ENCODE measurements around the gene PRG3. TPM values are rescaled to one million over a fixed set of nuclear protein-coding genes. Genes with fewer than 3 reads are reported as not detected.
A peak's percentile ranks its signal among the peaks of the same experiment; 100 is the strongest.
"Not testable (repeated sequence)": the region's sequence is repeated elsewhere in the genome, so short reads cannot be mapped to it uniquely, and the experiment has no call there.

The PRG3 gene
- total RNA-seq, 1 donor from 2014 or later, result 2.6 TPM

DNA sequence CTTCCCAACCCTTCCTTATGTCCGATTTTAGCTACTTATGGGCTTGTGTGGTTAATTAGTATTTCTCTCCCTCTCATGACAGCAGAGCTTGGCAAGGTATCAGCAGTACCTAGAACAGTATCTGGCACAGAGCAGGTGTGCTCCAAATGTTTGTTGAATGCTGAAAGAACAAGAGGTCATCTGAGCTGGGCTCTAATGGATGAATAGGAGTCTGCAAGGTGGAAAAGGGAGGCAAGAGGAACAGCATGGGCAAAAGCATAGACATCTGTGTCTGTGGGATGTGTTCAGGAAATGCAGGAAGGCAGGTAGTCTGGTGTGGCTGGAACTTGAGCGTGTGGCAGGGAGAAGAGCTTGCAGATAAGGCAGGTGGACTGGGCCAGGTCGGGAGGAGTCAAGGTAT, 19.0 kb downstream of the PRG3 start:
- no peaks in the 10 kb centered on the region for H3K27me3 ChIP-seq (ENCODE audit: control insufficient read depth in 3 of 3, insufficient read depth in 3 of 3, low read length in 3 of 3)

DNA sequence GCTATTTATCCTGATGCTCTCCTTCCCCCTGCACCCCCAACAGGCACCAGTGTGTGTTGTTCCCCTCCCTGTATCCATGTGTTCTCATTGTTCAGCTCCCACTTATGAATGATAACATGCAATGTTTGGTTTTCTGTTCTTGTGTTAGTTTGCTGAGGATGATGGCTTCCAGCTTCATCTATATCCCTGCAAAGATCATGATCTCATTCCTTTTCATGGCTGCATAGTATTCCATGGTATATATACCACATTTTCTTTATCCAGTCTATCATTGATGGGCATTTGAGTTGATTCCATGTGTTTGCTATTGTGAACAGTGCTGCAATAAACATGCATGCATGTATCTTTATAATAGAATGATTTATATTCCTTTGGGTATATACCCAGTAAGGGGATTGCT, 19.5 kb downstream of the PRG3 start:
- not testable (repeated sequence) for H3K27ac ChIP-seq (ENCODE audit: low read depth, low read length); H3K9ac ChIP-seq (ENCODE audit: low read depth in 1 of 3, low read length in 3 of 3); H3K4me3 ChIP-seq (ENCODE audit: low read length in 3 of 3); H3K9me3 ChIP-seq (ENCODE audit: control insufficient read depth in 3 of 3, low read length in 3 of 3); H3K36me3 ChIP-seq (ENCODE audit: control insufficient read depth in 3 of 3, insufficient read depth in 3 of 3, low read length in 3 of 3); H3K27me3 ChIP-seq (ENCODE audit: control insufficient read depth in 3 of 3, insufficient read depth in 3 of 3, low read length in 3 of 3)
- peaks cover 19 to 30% (median 26%) of the 10 kb centered on the region in 3 donors for H3K4me1 ChIP-seq (ENCODE audit: control insufficient read depth in 3 of 3, insufficient read depth in 3 of 3, low read length in 3 of 3)

More for the DNA sequence above, 19.0 kb downstream of the PRG3 start:
- Histone ChIP-seq H3K4me3 (ENCODE audit: low read length in 3 of 3) (no peak overlapping the region), H3K9me3 (ENCODE audit: control insufficient read depth in 3 of 3, low read length in 3 of 3) (no peaks in the 10 kb centered on the region), H3K9ac (ENCODE audit: low read depth in 1 of 3, low read length in 3 of 3) (no peak overlapping the region), H3K4me1 (ENCODE audit: control insufficient read depth in 3 of 3, insufficient read depth in 3 of 3, low read length in 3 of 3) (peaks cover 19 to 30% (median 26%) of the 10 kb centered on the region in 3 donors), H3K27ac (ENCODE audit: low read depth, low read length) (no peak overlapping the region), H3K36me3 (ENCODE audit: control insufficient read depth in 3 of 3, insufficient read depth in 3 of 3, low read length in 3 of 3) (no peaks in the 10 kb centered on the region)

DNA sequence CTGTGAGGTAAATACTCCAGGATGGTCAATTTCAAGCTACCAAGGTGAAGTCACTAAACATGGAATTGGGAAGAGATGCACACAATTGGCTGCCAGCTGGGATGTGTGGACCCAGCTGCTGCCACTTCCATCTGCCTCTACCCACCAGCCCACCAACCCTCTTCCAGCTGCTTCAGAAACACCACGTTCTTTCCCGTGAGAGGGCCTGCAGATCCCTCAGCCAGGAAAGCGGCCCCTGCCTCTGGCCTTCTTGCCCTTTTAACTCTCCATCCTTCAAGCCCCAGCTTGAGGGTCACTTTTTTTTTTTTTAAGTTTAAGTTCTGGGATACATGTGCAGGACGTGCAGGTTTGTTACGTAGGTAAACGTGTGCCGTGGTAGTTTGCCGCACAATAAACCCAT, 20.0 kb downstream of the PRG3 start:
- Histone ChIP-seq H3K27me3 (ENCODE audit: control insufficient read depth in 3 of 3, insufficient read depth in 3 of 3, low read length in 3 of 3) (no peaks in the 10 kb centered on the region), H3K9ac (ENCODE audit: low read depth in 1 of 3, low read length in 3 of 3) (no peak overlapping the region), H3K4me3 (ENCODE audit: low read length in 3 of 3) (no peak overlapping the region), H3K4me1 (ENCODE audit: control insufficient read depth in 3 of 3, insufficient read depth in 3 of 3, low read length in 3 of 3) (peaks cover 19 to 33% (median 26%) of the 10 kb centered on the region in 3 donors), H3K27ac (ENCODE audit: low read depth, low read length) (no peak overlapping the region), H3K9me3 (ENCODE audit: control insufficient read depth in 3 of 3, low read length in 3 of 3) (no peaks in the 10 kb centered on the region), H3K36me3 (ENCODE audit: control insufficient read depth in 3 of 3, insufficient read depth in 3 of 3, low read length in 3 of 3) (no peaks in the 10 kb centered on the region)

DNA sequence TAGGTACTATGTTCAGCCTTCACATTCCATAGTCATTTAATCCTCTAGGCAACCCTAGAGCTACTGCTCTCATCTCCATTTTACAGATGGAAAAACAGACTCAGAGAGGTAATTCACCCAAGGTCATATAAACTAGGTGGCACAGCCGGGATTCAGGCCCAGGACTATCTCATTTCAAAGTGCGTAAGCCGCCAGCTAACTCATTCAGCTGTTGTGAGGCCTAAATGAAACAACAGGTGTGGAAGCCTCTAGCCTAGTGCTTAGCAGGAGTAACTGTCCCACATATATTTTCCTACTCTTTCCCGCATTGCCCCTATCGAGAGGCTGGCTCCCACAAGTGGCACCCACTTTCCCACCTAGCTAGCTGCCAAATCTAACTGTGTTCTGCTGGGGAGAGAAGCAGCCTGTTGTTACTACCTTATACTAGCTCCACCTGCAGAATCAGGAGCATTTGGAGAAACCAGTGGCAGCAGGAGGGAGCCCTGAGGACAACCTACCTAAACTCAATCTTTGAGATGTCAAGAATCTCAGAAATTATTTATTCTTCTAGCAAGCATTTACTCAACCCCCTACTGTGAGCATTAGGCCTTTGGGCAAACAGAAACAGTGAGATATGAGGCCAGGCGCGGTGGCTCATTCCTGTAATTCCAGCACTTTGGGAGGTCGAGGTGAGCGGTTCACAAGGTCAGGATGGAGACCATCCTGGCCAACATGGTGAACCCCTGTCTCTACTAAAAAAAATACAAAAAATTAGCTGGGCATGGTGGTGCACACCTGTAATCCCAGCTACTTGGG, 20.9 kb downstream of the PRG3 start:
- peaks cover 19 to 34% (median 26%) of the 10 kb centered on the region in 3 donors for H3K4me1 ChIP-seq (ENCODE audit: control insufficient read depth in 3 of 3, insufficient read depth in 3 of 3, low read length in 3 of 3)
- peak overlapping the region; percentile 80 for H3K27ac ChIP-seq (ENCODE audit: low read depth, low read length)

DNA sequence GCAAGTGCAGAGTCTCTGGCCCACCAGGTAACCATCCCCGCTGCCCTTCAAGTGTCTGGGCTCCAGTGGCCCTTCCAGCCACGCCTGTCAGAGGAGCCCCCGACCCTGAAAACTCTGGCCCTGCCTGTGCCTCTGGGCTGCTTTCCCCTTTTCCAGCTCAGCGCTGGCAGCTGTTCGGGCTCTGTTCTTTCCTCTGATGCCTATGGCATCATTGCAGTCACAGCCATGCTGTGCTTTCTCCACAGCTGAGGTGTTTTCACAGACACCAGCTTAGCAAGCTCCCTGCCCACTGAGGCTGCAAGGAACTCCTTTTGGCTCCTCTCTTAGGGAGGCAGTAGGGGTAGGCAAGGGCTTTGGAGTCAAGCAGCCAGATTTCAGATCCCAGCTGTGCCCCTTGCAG, 21.6 kb downstream of the PRG3 start:
- peak overlapping the region; percentile 80 for H3K27ac ChIP-seq (ENCODE audit: low read depth, low read length)
- no peaks in the 10 kb centered on the region for H3K27me3 ChIP-seq (ENCODE audit: control insufficient read depth in 3 of 3, insufficient read depth in 3 of 3, low read length in 3 of 3)
- no peaks in the 10 kb centered on the region for H3K36me3 ChIP-seq (ENCODE audit: control insufficient read depth in 3 of 3, insufficient read depth in 3 of 3, low read length in 3 of 3)
- H3K4me1 ChIP-seq (ENCODE audit: control insufficient read depth in 3 of 3, insufficient read depth in 3 of 3, low read length in 3 of 3), result peaks cover 26 to 40% (median 32%) of the 10 kb centered on the region in 3 donors
- no peak overlapping the region for H3K4me3 ChIP-seq (ENCODE audit: low read length in 3 of 3)
- H3K9me3 ChIP-seq (ENCODE audit: control insufficient read depth in 3 of 3, low read length in 3 of 3), result no peaks in the 10 kb centered on the region
- peak overlapping the region in 2 of 3 donors; percentile 28 to 33 for H3K9ac ChIP-seq (ENCODE audit: low read depth in 1 of 3, low read length in 3 of 3)

More for the DNA sequence above, 20.9 kb downstream of the PRG3 start:
- Histone ChIP-seq H3K9ac (ENCODE audit: low read depth in 1 of 3, low read length in 3 of 3) (peak overlapping the region in 2 of 3 donors; percentile 45 to 70), H3K9me3 (ENCODE audit: control insufficient read depth in 3 of 3, low read length in 3 of 3) (no peaks in the 10 kb centered on the region), H3K36me3 (ENCODE audit: control insufficient read depth in 3 of 3, insufficient read depth in 3 of 3, low read length in 3 of 3) (no peaks in the 10 kb centered on the region), H3K27me3 (ENCODE audit: control insufficient read depth in 3 of 3, insufficient read depth in 3 of 3, low read length in 3 of 3) (no peaks in the 10 kb centered on the region), H3K4me3 (ENCODE audit: low read length in 3 of 3) (no peak overlapping the region)

DNA sequence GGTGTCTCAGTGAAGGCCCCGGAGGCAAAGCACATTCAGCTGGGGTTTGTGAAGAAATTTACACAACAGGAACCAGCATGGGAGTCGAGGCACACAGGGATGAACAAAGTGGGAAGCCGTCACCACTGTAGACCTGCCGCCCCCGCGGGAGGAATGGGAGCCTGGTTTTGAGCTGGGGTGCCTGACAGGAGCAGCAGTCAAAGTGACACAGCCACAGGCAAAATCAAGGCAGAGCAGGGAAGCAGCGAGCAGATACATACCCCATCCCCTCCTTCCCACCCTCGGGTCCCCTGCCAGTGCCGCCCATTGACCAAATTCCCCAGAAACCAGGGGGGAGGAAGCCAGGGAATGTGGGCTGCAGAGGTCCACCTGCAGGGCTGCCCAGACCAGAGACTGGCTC, 22.0 kb downstream of the PRG3 start:
- Histone ChIP-seq H3K9me3 (ENCODE audit: control insufficient read depth in 3 of 3, low read length in 3 of 3) (no peaks in the 10 kb centered on the region), H3K27ac (ENCODE audit: low read depth, low read length) (peak overlapping the region; percentile 80), H3K27me3 (ENCODE audit: control insufficient read depth in 3 of 3, insufficient read depth in 3 of 3, low read length in 3 of 3) (no peaks in the 10 kb centered on the region), H3K4me3 (ENCODE audit: low read length in 3 of 3) (no peak overlapping the region), H3K9ac (ENCODE audit: low read depth in 1 of 3, low read length in 3 of 3) (peak overlapping the region in 2 of 3 donors; percentile 28 to 33), H3K4me1 (ENCODE audit: control insufficient read depth in 3 of 3, insufficient read depth in 3 of 3, low read length in 3 of 3) (peaks cover 26 to 40% (median 32%) of the 10 kb centered on the region in 3 donors), H3K36me3 (ENCODE audit: control insufficient read depth in 3 of 3, insufficient read depth in 3 of 3, low read length in 3 of 3) (no peaks in the 10 kb centered on the region)

DNA sequence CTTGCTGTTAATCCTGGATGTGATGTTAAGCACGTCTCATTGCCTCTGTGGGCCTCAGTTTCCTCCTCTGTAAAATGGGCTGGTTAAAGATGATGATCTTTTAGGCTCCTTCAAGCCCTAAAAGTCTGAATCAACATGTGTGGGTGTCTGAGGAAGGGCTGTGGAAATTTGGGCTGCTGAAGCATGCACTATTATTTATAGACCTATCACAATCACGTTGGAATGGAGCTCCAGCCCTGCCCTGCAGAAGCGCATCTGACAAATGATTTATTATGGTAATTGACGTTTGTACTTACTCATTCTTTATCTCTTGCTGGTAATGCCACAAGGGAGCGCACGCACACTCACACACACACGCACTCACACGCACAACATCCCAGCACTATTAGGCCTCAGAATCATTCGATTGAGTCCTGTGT, 22.4 kb downstream of the PRG3 start:
- Histone ChIP-seq H3K9me3 (ENCODE audit: control insufficient read depth in 3 of 3, low read length in 3 of 3) (no peaks in the 10 kb centered on the region), H3K4me3 (ENCODE audit: low read length in 3 of 3) (no peak overlapping the region), H3K4me1 (ENCODE audit: control insufficient read depth in 3 of 3, insufficient read depth in 3 of 3, low read length in 3 of 3) (peaks cover 26 to 40% (median 32%) of the 10 kb centered on the region in 3 donors), H3K27ac (ENCODE audit: low read depth, low read length) (peak overlapping the region; percentile 80), H3K9ac (ENCODE audit: low read depth in 1 of 3, low read length in 3 of 3) (peak overlapping the region in 2 of 3 donors; percentile 28 to 33), H3K36me3 (ENCODE audit: control insufficient read depth in 3 of 3, insufficient read depth in 3 of 3, low read length in 3 of 3) (no peaks in the 10 kb centered on the region), H3K27me3 (ENCODE audit: control insufficient read depth in 3 of 3, insufficient read depth in 3 of 3, low read length in 3 of 3) (no peaks in the 10 kb centered on the region)

DNA sequence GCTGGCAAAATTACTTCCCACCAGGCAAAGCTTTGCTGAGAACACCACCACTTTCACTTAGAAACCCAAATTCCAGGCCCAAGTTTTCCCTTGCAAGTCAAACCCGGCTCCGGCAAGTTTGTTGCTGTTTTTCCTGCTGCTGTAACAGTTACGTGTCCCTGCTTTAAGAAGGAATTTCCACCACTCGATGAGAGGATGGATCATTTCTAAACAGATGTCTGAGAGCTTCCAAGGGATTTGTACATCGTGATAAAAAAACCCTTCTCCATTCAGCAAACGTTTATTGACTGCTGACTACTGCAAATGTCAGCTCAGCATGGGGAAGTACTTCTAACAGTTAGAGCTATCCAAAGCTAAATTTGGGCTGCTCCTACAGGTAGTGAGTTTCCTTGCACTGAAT, 23.1 kb downstream of the PRG3 start:
- H3K9me3 ChIP-seq (ENCODE audit: control insufficient read depth in 3 of 3, low read length in 3 of 3), result no peaks in the 10 kb centered on the region
- no peaks in the 10 kb centered on the region for H3K36me3 ChIP-seq (ENCODE audit: control insufficient read depth in 3 of 3, insufficient read depth in 3 of 3, low read length in 3 of 3)
- H3K4me1 ChIP-seq (ENCODE audit: control insufficient read depth in 3 of 3, insufficient read depth in 3 of 3, low read length in 3 of 3), result peaks cover 26 to 40% (median 32%) of the 10 kb centered on the region in 3 donors
- peak overlapping the region in 1 of 3 donors; percentile 25 for H3K9ac ChIP-seq (ENCODE audit: low read depth in 1 of 3, low read length in 3 of 3)
- no peak overlapping the region for H3K4me3 ChIP-seq (ENCODE audit: low read length in 3 of 3)
- H3K27ac ChIP-seq (ENCODE audit: low read depth, low read length), result peak overlapping the region; percentile 80
- H3K27me3 ChIP-seq (ENCODE audit: control insufficient read depth in 3 of 3, insufficient read depth in 3 of 3, low read length in 3 of 3), result no peaks in the 10 kb centered on the region

DNA sequence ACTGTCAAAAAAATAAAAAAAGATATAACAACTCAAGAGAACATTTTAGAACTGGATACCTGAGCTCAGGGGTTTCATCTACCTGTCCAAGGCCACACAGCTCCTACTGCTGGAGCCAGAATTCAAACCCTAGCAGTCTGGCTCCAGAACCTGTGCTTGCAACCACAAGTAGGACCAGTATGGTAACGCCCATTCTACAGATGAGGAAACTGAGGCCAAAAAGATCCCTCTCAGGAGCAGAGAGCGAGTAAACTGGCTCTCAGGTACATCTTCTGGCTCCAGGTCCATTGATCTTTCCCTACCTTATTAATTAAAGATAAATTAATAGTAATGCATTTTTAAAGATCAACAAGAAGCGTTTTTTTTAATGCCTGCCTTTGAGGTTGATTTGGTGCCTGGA, 23.6 kb downstream of the PRG3 start:
- no peak overlapping the region for H3K9ac ChIP-seq (ENCODE audit: low read depth in 1 of 3, low read length in 3 of 3)
- no peaks in the 10 kb centered on the region for H3K27me3 ChIP-seq (ENCODE audit: control insufficient read depth in 3 of 3, insufficient read depth in 3 of 3, low read length in 3 of 3)
- H3K27ac ChIP-seq (ENCODE audit: low read depth, low read length), result peak overlapping the region; percentile 80
- H3K4me1 ChIP-seq (ENCODE audit: control insufficient read depth in 3 of 3, insufficient read depth in 3 of 3, low read length in 3 of 3), result peaks cover 26 to 40% (median 32%) of the 10 kb centered on the region in 3 donors
- no peaks in the 10 kb centered on the region for H3K9me3 ChIP-seq (ENCODE audit: control insufficient read depth in 3 of 3, low read length in 3 of 3)
- no peak overlapping the region for H3K4me3 ChIP-seq (ENCODE audit: low read length in 3 of 3)
- no peaks in the 10 kb centered on the region for H3K36me3 ChIP-seq (ENCODE audit: control insufficient read depth in 3 of 3, insufficient read depth in 3 of 3, low read length in 3 of 3)

DNA sequence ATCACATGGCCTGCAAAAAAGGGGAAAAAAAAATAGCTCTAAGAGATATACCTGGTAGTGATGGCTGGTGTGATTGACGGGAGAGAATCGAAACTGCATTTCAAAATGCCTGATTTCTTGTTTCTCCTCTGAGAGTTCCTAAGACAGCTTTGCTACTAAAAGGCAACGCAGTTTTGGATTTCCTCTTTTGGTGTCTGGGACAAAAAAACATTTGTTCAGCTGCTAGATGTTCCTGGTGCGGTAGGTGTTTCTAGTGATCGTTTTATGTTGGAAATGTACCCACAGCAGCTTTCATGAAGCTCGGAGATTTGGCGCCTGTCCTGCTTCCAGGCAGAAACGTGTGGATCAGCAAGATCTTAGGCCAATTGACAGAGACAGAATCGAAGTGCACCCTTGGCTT, 24.7 kb downstream of the PRG3 start:
- Histone ChIP-seq H3K36me3 (ENCODE audit: control insufficient read depth in 3 of 3, insufficient read depth in 3 of 3, low read length in 3 of 3) (no peaks in the 10 kb centered on the region), H3K27me3 (ENCODE audit: control insufficient read depth in 3 of 3, insufficient read depth in 3 of 3, low read length in 3 of 3) (no peaks in the 10 kb centered on the region), H3K4me3 (ENCODE audit: low read length in 3 of 3) (no peak overlapping the region), H3K27ac (ENCODE audit: low read depth, low read length) (no peak overlapping the region), H3K9me3 (ENCODE audit: control insufficient read depth in 3 of 3, low read length in 3 of 3) (no peaks in the 10 kb centered on the region), H3K4me1 (ENCODE audit: control insufficient read depth in 3 of 3, insufficient read depth in 3 of 3, low read length in 3 of 3) (peaks cover 26 to 40% (median 32%) of the 10 kb centered on the region in 3 donors), H3K9ac (ENCODE audit: low read depth in 1 of 3, low read length in 3 of 3) (no peak overlapping the region)
